ENCODE measurements around the gene CD48. TPM values are rescaled to one million over a fixed set of nuclear protein-coding genes. Genes with fewer than 3 reads are reported as not detected.

The CD48 gene
- polyA plus RNA-seq, 3 donors: 3.3 to 12.7 (median 3.7) TPM

DNA sequence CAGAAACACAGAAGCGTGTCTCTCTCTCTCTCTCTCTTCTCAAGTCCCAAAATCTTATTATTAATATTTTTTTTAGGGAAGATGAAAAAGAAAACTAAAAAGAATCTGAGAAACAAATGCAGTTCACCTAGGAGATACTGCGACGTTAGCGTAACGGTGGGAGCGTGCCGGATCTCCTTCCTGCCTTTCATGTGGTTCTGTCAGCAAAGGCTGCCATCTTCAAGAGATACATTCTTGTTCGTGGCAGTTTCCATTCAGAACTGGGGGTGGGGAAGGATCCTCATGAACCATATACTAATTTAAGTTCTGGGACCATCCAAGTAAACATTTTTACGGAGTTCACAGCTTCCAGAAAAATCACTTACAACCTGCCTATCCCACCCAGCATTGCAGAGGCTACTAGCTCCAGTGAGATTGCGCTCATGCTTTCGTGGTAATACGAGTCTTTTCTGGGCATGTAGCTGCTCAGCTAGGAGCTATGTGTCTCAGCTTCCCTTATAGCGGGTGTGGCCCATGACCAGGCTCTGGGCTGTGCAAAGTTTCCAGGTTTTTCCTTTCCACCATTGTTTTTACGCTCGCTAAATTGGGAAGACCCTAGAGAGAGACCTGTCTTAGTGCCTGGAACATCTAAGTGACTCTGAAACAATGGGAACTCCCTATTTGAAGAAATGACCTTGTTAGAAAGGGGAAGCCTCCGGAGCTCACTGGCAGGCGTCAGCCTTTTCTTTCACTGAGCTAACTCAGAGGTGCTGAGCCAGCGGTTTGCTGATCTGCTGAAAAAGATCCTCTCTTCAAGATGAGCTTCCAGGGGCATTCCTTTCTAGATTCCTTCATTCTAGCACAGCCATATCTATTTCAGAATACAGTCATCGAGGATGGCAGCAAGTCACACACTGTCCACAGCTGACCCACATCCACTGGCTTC lies 82.1 kb downstream of the CD48 start:
- no peak overlapping the region for H3K27ac ChIP-seq (ENCODE audit: low read depth, low read length)
- WGBS, 3 donors: 52 to 64% (median 53%) methylated on average over 19 of the region's 19 CpGs

DNA sequence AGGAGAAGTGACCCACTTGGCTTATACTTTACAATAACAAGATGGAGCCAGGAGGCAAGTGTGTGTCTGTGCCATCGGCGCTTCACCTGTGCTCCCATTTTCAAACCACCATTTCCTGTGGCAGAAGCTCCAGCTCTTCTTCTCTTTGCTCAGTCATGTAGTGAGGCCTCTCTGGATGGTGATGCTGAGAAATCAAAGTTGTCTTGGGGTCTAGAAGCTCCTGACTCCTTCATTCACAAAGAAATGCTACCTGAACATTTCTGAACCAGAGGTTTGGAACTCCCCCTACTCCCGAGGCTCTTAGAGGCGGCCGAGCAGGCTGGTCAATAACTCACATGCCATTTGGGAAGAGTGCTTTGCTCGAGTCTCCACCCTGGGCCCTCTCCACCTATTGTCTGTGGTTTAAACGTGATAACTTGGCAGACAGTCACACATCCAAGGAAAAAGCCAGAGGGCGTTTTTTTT lies 82.8 kb downstream of the CD48 start:
- no peak overlapping the region for H3K27ac ChIP-seq (ENCODE audit: low read depth, low read length)

More for the DNA sequence above, 82.8 kb downstream of the CD48 start:
- WGBS, 3 donors: 63 to 84% (median 70%) methylated on average over 8 of the region's 8 CpGs

Other genes starting within 250 kb of the CD48 start
- under 1 TPM; 0.22 to 0.73 (median 0.48) TPM for gene SLAMF6, start 188.6 kb downstream of the CD48 start, polyA plus RNA-seq
- 1 to 10 TPM in 2 of 3 donors, under 1 TPM in 1; 0.40 to 1.4 (median 1.0) TPM for gene CD84, start 132.3 kb downstream of the CD48 start, polyA plus RNA-seq
- gene SLAMF1, start 64.8 kb downstream of the CD48 start, polyA plus RNA-seq: 1 to 10 TPM in 1 of 3 donors, under 1 TPM in 1, not detected in 1; 0.12 to 3.6 TPM
- gene SLAMF7, start 27.4 kb upstream of the CD48 start, polyA plus RNA-seq: under 1 TPM; 0.34 to 0.65 (median 0.35) TPM
- under 1 TPM in 2 of 3 donors, not detected in 1; 0.44 to 0.52 TPM for gene LY9, start 84.4 kb upstream of the CD48 start, polyA plus RNA-seq
- gene CD244, start 151.1 kb upstream of the CD48 start, polyA plus RNA-seq: under 1 TPM; 0.02 to 0.48 (median 0.45) TPM
- gene ITLN1, start 173.4 kb upstream of the CD48 start, polyA plus RNA-seq: 100 to 1,000 TPM in 1 of 3 donors, 10 to 100 TPM in 1, 1 to 10 TPM in 1; 1.7 to 121 (median 15.7) TPM
- 1 to 10 TPM in 1 of 3 donors, under 1 TPM in 2; 0.21 to 8.9 (median 0.37) TPM for gene ITLN2, start 243.0 kb upstream of the CD48 start, polyA plus RNA-seq